K562 (cell line): ENCODE results near the gene ZRANB3. TPM values are rescaled to one million over a fixed set of nuclear protein-coding genes. Genes with fewer than 3 reads are reported as not detected.

Source experiments
- ARID1B ChIP-seq: fragments of 450-650 bp; IDR thresholded peaks from 2 replicates; pipeline ENCODE4 v1.6.1; 2016; ENCODE audit warnings: antibody characterized with exemption, mild to moderate bottlenecking, inconsistent platforms
- ARNT ChIP-seq, 2 experiments: fragments of 450-650 bp; IDR thresholded peaks; 2 replicates each; pipeline ENCODE4 v1.6.1; 2016; ENCODE audit warnings: mild to moderate bottlenecking in 1 of 2
- CBX8 ChIP-seq: fragments of 200-600 bp; sonication (generic); IDR thresholded peaks from 2 replicates; pipeline ENCODE4 v1.6.1; 2012; ENCODE audit warnings: borderline replicate concordance, mixed run types, low read depth, mild to moderate bottlenecking, moderate library complexity, mixed read lengths, low read length, control low read depth, inconsistent platforms; ENCODE audit not compliant: poor library complexity, severe bottlenecking; ENCODE audit errors: extremely low read depth
- ESRRA ChIP-seq: fragments of 450-650 bp; IDR thresholded peaks from 2 replicates; pipeline ENCODE4 v1.6.1; 2014; ENCODE audit warnings: low read depth, mild to moderate bottlenecking, moderate library complexity, borderline replicate concordance
- NELFE ChIP-seq: IDR thresholded peaks from 2 replicates; pipeline ENCODE4 v1.6.1; 2011; ENCODE audit warnings: mild to moderate bottlenecking; ENCODE audit not compliant: insufficient read depth, insufficient read length
- NR2C2 ChIP-seq, 2 experiments: fragments of 200-800 bp in 1 of 2; sonication (Bioruptor generic) in 1 of 2; sonication (generic) in 1 of 2; formaldehyde crosslinking in 1 of 2; IDR thresholded peaks; 2 replicates each; pipeline versions ENCODE4 v1.6.1 to v1.8.0; 2016 to 2022; ENCODE audit warnings: mild to moderate bottlenecking in 1 of 2, missing compliant biosample characterization in 1 of 2, missing genetic modification characterization in 1 of 2, missing genetic modification reagents in 1 of 2
- NUFIP1 ChIP-seq: fragments of 450-650 bp; IDR thresholded peaks from 2 replicates; pipeline ENCODE4 v1.6.1; 2018; ENCODE audit not compliant: partially characterized antibody
- PHF21A ChIP-seq: fragments of 450-650 bp; IDR thresholded peaks from 2 replicates; pipeline ENCODE4 v1.6.1; 2017; ENCODE audit warnings: low read depth, borderline replicate concordance
- RBM22 ChIP-seq: fragments of 200-400 bp; formaldehyde crosslinking; IDR thresholded peaks from 2 replicates; pipeline ENCODE4 v1.6.1; 2018; ENCODE audit warnings: low read length, low read depth; ENCODE audit not compliant: poor library complexity, severe bottlenecking
- RHOXF2B ChIP-seq: fragments of 250-450 bp; sonication (Bioruptor Pico); conservative IDR thresholded peaks from 2 replicates; pipeline ENCODE4 v1.5.1; 2021
- SMARCA5 ChIP-seq: fragments of 450-650 bp; IDR thresholded peaks from 2 replicates; pipeline ENCODE4 v1.6.1; 2016
- SMARCE1 ChIP-seq: fragments of 450-650 bp; IDR thresholded peaks from 2 replicates; pipeline ENCODE4 v1.7.1; 2016; ENCODE audit warnings: mild to moderate bottlenecking
- SMC3 ChIP-seq: conservative IDR thresholded peaks from 2 replicates; pipeline ENCODE4 v1.6.1; 2011; ENCODE audit warnings: low read depth, low read length, improper control_type of control experiment; ENCODE audit not compliant: insufficient read depth
- ZNF384 ChIP-seq: IDR thresholded peaks from 2 replicates; pipeline ENCODE4 v1.6.1; 2012; ENCODE audit warnings: low read depth, low read length, improper control_type of control experiment
- ZNF551 ChIP-seq: fragments of 250-450 bp; sonication (Bioruptor Pico); IDR thresholded peaks from 2 replicates; pipeline ENCODE4 v1.5.0; 2021; ENCODE audit warnings: mild to moderate bottlenecking, moderate library complexity
- ZNF830 ChIP-seq: fragments of 250-450 bp; sonication (Bioruptor Pico); IDR thresholded peaks from 2 replicates; pipeline ENCODE4 v1.5.0; 2021; ENCODE audit warnings: mild to moderate bottlenecking
- polyA plus RNA-seq, 8 experiments: library from polyadenylated mRNA; depleted of rRNA in 4 of 8; stranded (reverse) in 5 of 8; unstranded in 3 of 8; fragments of >200 nt; fragmentation: Nextera tagmentation in 2 of 8; fragmentation: Illumina TruSeq in 1 of 8; extraction: Ambion mirVana in 2 of 8; extraction: Trizol in 1 of 8; gene quantifications; 2 replicates each; pipeline versions ENCODE4 v1.2.1 to v1.2.3, GENCODE V29; 2011 to 2014; ENCODE audit warnings: inconsistent platforms in 1 of 8, missing spikeins in 1 of 8
- total RNA-seq, 7 experiments: library from RNA; depleted of rRNA in 6 of 7; stranded (reverse); fragments of >200 nt in 6 of 7; fragmentation: Illumina TruSeq in 2 of 7; extraction: Trizol in 2 of 7; gene quantifications; 2 replicates each; pipeline versions ENCODE4 v1.2.1 to v1.2.3, GENCODE V29; 2011 to 2021; ENCODE audit warnings: low replicate concordance in 1 of 7
- TF ChIP-seq, protein P1 (sequence below): fragments of 250-450 bp; sonication (Bioruptor Pico); IDR thresholded peaks from 2 replicates; pipeline ENCODE4 v1.4.0; 2020; ENCODE audit warnings: borderline replicate concordance
- TF ChIP-seq, protein P2 (sequence below), 2 experiments: IDR thresholded peaks; 2 replicates each; pipeline ENCODE4 v1.6.1; 2012; ENCODE audit warnings: improper control_type of control experiment in 2 of 2, low read depth in 2 of 2, low read length in 2 of 2, borderline replicate concordance in 1 of 2
- TF ChIP-seq, protein P3 (sequence below): IDR thresholded peaks from 2 replicates; pipeline ENCODE4 v1.6.1; 2011; ENCODE audit warnings: borderline replicate concordance, low read depth, mild to moderate bottlenecking, moderate library complexity, low read length; ENCODE audit not compliant: insufficient read depth, poor library complexity, severe bottlenecking
- TF ChIP-seq, protein P4 (sequence below), 2 experiments: fragments of 200-800 bp in 1 of 2; sonication (Bioruptor generic) in 1 of 2; sonication (generic) in 1 of 2; formaldehyde crosslinking in 1 of 2; IDR thresholded peaks in 1 of 2; conservative IDR thresholded peaks in 1 of 2; 2 replicates each; pipeline versions ENCODE4 v1.5.0 to v1.6.1; 2016 to 2020; ENCODE audit warnings: missing compliant biosample characterization in 1 of 2, missing genetic modification characterization in 1 of 2, missing genetic modification reagents in 1 of 2

Gene ZRANB3
- total and polyA plus RNA-seq, 9 of the 15 experiments (the other 6 are each of a cell fraction or from before 2014, with no cell fraction given) = 8.6 to 21.3 (median 14.7) TPM

DNA sequence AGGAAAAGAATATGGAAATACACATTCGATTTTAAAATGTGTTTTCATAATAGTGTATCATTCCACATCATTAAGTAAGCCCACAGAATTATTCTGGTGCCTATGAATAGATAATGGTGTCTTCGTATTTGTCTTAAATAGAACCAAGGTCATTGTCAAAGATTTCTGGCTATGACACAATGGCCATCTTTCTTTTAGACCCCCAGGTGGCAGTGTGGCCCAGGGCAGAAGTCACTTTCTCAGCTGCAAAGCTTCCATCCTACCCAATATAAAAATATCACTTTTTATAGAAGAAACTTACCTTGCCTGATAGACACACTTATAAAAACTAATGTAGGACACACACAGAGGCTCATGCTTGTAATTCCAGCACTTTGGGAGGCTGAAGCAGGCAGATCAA lies 57.5 kb downstream of the ZRANB3 start (continued):
- no peak for TF ChIP-seq NR2C2 (CRISPR knock-in tag; IDR thresholded peaks at IDR 0.05)
- no peak for TF ChIP-seq NR2C2 (tag; IDR thresholded peaks at IDR 0.05)
- no peak for TF ChIP-seq NUFIP1
- TF ChIP-seq, protein P1, sequence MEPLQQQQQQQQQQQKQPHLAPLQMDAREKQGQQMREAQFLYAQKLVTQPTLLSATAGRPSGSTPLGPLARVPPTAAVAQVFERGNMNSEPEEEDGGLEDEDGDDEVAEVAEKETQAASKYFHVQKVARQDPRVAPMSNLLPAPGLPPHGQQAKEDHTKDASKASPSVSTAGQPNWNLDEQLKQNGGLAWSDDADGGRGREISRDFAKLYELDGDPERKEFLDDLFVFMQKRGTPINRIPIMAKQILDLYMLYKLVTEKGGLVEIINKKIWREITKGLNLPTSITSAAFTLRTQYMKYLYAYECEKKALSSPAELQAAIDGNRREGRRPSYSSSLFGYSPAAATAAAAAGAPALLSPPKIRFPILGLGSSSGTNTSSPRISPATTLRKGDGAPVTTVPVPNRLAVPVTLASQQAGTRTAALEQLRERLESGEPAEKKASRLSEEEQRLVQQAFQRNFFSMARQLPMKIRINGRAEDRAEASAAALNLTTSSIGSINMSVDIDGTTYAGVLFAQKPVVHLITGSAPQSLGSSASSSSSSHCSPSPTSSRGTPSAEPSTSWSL (CRISPR knock-in tag) = no peak
- TF ChIP-seq ZNF384 = no peak
- no peak for TF ChIP-seq ZNF830 (CRISPR knock-in tag)
- TF ChIP-seq, protein P2, sequence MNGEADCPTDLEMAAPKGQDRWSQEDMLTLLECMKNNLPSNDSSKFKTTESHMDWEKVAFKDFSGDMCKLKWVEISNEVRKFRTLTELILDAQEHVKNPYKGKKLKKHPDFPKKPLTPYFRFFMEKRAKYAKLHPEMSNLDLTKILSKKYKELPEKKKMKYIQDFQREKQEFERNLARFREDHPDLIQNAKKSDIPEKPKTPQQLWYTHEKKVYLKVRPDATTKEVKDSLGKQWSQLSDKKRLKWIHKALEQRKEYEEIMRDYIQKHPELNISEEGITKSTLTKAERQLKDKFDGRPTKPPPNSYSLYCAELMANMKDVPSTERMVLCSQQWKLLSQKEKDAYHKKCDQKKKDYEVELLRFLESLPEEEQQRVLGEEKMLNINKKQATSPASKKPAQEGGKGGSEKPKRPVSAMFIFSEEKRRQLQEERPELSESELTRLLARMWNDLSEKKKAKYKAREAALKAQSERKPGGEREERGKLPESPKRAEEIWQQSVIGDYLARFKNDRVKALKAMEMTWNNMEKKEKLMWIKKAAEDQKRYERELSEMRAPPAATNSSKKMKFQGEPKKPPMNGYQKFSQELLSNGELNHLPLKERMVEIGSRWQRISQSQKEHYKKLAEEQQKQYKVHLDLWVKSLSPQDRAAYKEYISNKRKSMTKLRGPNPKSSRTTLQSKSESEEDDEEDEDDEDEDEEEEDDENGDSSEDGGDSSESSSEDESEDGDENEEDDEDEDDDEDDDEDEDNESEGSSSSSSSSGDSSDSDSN (IDR thresholded peaks at IDR 0.05; ENCODE audit: borderline replicate concordance in 1 of 2, low read depth in 2 of 2, low read length in 2 of 2) = no peak
- TF ChIP-seq RBM22 = no peak
- TF ChIP-seq SMARCE1 = no peak
- TF ChIP-seq CBX8 = no peak
- no peak for TF ChIP-seq ARID1B
- TF ChIP-seq ZNF551 (CRISPR knock-in tag) = no peak
- TF ChIP-seq, protein P3, sequence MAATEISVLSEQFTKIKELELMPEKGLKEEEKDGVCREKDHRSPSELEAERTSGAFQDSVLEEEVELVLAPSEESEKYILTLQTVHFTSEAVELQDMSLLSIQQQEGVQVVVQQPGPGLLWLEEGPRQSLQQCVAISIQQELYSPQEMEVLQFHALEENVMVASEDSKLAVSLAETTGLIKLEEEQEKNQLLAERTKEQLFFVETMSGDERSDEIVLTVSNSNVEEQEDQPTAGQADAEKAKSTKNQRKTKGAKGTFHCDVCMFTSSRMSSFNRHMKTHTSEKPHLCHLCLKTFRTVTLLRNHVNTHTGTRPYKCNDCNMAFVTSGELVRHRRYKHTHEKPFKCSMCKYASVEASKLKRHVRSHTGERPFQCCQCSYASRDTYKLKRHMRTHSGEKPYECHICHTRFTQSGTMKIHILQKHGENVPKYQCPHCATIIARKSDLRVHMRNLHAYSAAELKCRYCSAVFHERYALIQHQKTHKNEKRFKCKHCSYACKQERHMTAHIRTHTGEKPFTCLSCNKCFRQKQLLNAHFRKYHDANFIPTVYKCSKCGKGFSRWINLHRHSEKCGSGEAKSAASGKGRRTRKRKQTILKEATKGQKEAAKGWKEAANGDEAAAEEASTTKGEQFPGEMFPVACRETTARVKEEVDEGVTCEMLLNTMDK = peak; percentile 14
- TF ChIP-seq, protein P4, sequence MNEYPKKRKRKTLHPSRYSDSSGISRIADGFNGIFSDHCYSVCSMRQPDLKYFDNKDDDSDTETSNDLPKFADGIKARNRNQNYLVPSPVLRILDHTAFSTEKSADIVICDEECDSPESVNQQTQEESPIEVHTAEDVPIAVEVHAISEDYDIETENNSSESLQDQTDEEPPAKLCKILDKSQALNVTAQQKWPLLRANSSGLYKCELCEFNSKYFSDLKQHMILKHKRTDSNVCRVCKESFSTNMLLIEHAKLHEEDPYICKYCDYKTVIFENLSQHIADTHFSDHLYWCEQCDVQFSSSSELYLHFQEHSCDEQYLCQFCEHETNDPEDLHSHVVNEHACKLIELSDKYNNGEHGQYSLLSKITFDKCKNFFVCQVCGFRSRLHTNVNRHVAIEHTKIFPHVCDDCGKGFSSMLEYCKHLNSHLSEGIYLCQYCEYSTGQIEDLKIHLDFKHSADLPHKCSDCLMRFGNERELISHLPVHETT (CRISPR knock-in tag; conservative IDR thresholded peaks at IDR 0.05 in 1 of 2, IDR thresholded peaks at IDR 0.05 in 1 of 2) = no peak
- TF ChIP-seq ESRRA = peak; percentile 43; the same call in 1 of the 2 replicates
- no peak for TF ChIP-seq NELFE
- no peak for TF ChIP-seq ARNT (IDR thresholded peaks at IDR 0.05)
- TF ChIP-seq SMC3 = peak; percentile 41; the same call in 1 of the 2 replicates
- TF ChIP-seq SMARCA5 = no peak
- TF ChIP-seq RHOXF2B = no peak
- no peak for TF ChIP-seq PHF21A
